ENCODE data around the gene ADGRL3.
"Not testable (repeated sequence)": the region's sequence is repeated elsewhere in the genome, so short reads cannot be mapped to it uniquely, and the experiment has no call there.

Gene ADGRL3

DNA sequence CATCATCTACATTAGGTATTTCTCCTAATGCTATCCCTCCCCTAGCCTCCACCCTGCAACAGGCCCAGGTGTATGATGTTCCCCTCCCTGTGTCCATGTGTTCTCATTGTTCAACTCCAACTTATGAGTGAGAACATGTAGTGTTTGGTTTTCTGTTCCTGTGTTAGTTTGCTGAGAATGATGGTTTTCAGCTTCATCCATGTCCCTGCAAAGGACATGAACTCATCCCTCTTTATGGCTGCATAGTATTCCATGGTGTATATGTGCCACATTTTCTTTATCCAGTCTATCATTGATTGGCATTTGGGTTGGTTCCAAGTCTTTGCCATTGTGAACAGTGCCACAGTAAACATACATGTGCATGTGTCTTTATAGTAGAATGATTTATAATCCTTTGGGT lies 7.0 kb downstream of the ADGRL3 start:
- DNase-seq: not testable (repeated sequence)

DNA sequence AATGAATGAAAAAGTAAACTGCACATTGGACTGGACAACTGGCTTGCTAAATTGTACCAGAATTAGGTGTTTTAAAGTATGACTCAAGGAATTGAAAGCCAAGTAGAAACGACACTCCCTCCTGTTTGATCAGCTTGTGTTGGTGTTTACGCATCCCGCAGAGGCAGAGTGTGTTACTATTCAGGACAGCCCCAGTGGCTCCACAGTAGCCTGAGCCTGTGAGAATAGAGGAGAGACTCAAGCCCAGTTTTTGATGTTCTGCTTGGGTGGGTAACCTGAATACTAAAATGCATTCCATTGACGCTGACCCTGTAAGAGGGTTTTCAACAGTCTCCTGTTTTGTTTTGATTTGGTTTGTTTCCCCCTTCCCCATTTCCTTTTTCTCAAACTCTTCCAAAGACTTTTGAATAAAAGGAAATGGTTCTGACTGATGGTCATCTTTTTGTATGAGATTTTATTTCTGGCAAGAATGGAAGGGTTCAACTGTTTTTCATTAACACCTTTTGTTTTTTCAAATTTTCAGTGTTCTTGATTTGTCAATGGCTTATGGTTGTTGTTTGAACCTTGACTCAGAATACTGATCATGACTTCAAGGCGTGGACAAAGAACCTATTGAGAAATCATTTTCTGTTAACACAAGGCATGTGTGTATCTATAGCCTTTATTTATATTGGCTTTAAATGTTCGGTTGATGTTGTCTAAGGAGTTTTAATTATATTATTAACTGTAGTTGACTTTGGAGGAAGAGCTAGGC lies 10.2 kb downstream of the ADGRL3 start:
- DNase-seq: no peak

DNA sequence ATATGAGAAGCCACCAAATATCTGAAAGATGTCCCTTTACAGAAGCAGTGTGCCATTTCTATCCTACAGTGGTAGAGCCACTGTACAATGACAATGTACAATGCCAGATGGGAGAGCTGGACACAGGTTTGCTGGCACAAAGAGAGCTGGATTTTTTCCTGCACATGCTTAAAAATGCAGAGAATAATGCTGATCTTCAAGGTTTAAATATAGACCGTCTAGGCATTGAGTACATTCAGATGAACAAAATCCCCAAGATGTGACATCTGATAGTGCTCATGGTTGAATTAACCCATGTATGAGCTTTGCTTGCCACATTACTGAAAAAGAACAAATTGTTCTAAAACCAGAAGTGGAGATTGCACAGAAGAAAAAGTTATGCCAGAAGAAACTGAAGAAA lies 11.7 kb downstream of the ADGRL3 start:
- DNase-seq: no peak

DNA sequence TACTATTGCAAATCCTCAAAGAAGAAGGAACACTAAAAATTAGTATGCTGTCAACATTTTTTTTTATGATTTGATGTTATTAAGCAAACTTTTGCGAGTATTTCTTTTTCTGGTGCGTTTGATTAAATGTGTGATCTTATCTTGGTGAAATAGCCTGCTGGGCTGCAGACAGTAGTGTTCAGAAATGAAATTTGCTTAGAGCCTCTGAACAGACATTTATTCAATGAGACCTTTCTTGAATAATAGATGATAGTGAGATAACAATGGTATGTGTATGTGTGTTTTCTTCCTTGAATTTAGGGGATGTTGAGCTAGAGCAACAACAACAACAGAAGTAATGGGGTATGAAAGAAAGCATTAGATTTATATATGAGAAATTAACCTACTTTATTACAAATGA lies 12.7 kb downstream of the ADGRL3 start:
- DNase-seq: no peak

DNA sequence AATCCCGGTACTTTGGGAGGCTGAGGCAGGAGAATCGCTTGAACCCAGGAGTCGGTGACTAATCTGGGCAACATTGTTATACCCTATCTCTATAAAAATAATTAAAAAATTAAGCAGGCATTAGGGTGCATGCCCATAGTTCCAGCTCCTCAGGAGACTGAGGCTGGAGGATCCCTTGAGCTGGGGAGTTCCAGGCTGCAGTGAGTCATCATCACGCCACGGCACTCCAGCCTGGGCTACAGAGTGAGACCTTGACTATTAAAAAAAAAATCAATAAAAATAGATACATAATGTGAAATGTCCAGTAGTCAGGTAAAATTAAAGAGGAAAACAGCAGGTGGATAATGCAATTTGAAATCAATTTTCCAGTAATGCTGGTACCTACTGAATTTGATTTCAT lies 14.6 kb downstream of the ADGRL3 start:
- DNase-seq: no peak

DNA sequence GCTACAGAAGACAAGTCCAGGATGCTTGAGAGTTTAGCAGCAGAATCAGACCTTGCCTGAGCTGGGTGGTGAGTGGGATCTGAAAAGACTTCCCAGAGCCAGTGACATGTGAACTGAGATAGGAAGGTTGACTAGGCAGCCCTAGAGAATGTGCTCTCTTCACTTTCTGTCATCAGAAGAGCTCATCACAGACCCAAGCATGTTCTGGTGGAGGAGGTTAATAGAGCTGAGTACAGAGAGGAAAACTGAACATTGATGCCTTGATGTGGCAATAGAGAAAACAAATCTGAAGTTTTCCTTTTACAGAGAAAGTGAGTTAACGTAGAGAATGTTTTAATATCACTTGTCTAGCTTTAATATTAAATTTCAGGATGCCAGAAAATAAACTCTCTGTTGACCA lies 17.1 kb downstream of the ADGRL3 start:
- no peak for DNase-seq

DNA sequence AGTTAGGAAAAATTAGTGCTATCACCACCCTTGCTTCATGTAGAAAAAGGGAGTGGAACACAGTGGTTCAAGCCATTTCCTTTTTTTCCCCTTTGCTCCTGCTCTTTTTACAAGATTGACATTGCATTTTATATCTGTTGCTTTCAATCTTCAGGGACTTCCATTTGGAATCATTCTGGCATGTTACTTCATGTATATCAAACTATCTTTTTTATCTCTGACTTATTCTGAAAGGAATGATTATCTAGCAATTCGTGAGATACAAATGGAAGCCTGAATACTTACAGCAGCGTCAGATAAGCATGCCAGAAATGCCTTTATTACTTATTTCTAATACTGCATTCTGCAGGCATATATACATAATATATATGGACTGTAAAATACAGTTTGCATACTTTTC lies 20.4 kb downstream of the ADGRL3 start:
- no peak for DNase-seq

DNA sequence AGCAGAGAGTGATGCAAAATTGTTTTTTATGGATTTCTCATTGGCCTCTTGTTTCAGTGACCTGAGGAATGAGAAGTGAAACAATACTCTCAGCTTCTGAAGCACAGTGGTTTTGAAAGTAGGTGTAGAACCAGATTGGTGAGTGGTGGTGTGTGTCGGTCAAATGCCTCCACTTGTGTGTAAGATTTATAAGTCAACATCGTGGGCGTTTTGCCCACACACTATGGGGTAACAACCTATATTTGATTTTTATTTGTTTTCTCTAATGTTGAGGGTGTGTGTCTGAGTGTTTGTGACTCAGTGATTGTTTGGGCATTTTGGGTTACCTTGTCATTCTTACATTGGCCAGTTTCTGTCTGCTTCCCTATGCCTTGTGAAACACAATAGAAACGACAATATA lies 23.3 kb downstream of the ADGRL3 start:
- DNase-seq: no peak

DNA sequence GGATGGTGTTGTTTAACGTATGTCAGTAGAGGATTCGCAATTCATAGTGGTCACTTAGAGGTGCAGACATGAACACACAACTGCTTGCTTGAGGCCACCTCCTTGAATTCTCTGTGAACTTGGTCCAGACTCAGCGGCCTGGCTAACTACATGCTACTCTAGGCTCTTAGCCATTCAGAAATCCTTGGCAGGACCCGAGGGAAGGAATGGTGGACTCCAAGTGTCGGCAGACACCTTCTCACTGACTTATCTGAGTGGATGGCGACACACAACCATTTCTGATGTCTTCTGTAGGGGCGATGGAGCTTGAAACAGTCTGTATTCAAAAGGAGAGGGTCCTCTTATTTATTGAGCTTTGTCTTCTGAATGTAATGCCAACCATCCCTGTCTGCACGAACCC lies 24.4 kb downstream of the ADGRL3 start:
- no peak for DNase-seq

DNA sequence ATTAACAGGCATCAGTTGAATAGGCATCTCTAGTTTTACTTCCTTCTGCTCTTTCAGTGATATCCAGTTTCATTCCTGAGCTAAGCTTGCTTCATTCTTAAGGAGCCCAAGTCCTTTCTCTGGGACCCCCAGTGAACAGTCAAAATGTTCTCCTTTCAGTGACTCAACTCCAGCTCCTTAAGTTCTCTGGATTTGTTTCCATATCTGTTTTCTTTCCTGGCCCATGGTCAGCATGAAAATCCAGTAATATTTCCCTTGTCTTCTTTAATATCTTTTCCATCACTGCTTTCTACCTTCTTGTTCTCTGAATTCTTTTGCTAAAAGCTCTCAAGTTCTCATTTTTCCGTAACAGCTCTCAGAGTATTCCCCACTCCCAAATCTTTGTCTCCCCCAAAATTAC lies 25.5 kb downstream of the ADGRL3 start:
- DNase-seq: no peak

DNA sequence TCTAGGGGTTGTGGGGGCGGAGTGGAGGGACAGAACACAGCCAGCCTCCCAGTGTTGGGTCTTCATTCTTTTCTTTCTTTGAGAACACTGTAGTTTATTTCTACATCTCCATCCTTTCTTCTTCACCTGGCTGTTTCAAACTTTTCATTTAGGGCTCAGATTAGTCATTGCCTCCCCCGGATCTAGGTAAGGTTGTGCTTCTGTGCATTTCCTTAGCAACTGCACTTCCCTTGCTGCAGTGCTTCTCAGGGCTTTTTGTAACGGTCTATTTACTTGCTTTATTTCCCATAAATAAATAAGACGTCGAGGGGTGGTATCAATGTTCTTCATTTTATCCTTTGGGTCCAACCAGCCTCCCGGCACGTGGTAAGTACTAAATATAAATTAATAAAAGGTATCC lies 31.3 kb downstream of the ADGRL3 start:
- no peak for DNase-seq

DNA sequence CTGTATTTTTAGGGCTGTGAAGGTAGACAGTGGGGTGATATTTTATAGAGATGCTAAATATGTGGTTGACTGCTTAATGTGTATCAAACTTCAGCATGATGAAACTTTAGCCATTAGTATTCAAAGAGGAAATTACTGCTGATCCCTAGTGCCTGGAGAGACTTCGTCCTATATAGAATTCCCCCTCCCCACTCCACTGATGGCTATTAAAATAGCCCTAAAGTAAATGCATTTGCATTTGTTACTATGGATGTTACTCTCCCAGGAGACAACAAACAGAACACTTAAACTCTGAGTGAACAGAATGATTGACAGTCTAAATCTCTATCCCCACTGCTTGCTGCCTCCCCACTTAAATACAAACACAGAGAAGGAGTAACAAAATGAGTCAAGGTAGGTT lies 39.1 kb downstream of the ADGRL3 start:
- DNase-seq: no peak

DNA sequence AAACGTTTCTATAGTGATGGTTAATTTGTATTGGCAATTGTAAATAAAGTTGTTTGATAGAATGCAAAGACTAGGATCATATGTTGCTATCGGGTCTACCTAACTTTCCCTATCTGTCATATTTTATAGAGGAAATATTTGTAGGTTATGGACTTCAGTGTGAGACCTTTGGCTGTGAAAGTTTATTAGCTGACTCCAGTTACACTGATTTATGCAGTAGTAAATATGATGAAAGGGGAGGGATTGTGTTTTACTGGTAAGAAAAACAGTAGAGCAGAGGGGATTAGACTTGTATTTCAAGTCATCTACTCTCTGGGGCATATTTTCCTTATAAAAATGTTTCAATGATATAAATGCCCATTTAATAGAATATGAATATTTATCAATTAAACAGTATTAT lies 43.8 kb downstream of the ADGRL3 start:
- no peak for DNase-seq

DNA sequence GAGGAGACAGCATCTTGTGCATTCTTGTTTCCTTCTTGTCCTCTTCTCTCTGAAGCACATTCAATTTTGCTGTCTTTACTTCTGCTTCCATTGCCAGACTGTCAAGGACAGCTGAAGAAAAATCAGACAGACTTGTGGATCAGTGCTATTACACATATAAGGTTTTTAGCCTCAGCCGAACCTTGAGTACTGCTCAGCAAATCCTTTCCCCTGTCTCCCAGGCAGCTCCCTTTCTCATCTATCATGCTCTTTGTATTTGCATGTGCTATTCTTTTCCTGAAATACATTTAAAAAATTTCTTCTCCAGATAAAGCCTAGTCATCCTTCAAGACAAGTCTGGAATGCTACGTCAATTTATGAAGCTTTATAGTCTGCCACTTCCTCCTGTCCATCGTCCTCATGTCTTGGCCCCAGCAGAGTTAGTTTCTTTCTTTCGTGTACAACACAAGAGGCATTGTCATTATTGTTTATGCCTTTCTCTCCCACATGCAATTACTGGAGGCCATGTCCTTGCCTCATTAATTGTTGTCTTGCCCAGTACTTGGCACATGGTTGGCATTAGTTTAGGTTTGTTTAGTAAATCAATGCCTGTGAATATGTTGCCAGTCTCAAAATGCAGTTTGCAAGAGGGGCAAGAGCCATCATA lies 45.1 kb downstream of the ADGRL3 start:
- DNase-seq: no peak

DNA sequence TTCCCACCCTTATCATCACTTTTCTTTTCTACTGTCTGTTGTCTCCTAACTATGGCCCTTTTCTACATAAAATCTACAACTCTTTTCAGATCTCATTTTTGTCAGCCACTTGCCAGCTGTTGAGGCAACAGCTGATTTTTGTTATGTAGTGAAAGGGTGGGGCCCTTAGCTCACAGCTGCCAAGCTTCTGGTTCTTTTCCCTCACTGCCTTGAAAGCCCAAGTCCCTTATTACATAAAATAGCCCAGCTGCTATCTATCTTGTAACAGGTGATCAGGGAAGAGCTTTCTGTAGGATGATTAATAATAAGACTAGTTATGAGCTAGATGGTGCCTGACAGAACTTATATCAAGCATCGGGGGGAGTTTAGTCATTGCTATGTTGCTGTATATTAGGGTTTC lies 45.9 kb downstream of the ADGRL3 start:
- DNase-seq: no peak

DNA sequence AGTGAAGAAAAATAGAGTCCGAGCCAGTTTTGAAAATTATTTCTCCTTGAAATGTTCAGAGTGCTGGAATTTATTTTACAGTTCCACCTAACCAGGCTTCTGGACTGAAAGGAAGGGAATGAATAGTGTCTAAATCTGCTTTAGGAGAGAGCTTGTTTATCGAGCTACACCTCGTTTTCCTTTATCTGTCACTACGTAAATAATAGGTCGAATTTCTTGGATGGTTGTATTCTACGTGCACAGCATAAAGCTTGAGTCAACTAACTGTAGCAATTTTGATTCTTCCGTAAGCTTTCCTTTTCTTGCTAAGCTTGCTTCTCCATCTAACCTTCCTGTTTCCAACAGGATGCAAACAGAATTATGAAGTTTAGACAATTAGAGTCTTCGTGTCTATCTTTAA lies 48.6 kb downstream of the ADGRL3 start:
- DNase-seq: no peak

DNA sequence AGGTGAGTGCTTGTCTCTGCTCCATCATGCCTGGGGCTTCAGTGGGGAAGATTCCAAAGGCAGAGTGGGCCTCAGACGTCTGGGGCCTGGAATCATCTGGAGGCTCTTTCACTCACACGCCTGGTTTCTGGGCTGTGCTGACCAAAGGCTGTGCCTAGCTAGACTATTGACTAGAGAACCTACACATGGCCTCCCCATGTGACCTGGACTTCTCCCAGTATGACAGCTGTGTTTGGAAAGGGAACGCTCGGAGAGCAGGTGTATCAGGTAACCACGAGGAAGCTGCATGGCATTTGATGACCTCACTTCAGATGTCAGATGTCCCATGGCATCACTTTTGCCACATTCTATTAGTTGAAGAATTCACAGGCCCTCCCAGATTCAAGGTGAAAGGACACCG lies 51.0 kb downstream of the ADGRL3 start:
- no peak for DNase-seq

DNA sequence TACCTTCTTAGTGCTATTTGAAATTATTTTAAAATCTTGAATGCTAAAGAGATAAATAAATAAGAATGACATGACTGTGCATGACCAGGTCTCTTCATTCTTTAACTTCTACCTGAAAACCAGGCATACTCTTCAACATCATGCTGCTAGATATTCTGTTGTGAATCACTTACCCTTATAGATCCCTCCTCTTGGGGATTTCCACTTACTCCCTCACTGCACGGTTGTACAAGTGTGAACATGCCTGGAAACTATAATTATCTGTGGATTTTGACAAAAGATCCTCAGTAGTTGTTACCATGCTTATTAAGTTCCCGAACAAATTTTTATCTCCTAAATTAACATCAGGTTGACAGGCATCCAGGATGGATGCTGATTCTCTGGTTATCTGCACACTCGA lies 54.3 kb downstream of the ADGRL3 start:
- DNase-seq: no peak

DNA sequence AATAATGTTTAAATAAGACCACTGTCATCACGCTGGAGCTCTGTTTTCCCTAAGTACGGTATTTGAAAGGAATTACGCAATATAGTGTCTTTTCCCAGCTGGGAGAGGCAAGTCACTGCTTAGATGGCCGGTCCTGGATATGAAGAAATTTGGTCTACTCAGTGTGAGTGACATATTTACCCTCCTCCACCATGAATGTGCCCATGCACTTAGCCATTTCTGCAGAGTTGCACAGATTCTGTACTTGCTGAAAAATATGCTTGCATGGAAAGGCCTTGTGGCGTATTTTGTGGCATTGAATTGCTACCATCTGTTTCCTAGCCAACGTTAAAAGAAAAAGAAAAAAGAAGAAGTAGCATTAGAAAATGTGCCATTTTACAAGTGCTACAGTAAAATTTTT lies 73.1 kb downstream of the ADGRL3 start:
- peak; percentile 50 to 73 (median 59) for DNase-seq

DNA sequence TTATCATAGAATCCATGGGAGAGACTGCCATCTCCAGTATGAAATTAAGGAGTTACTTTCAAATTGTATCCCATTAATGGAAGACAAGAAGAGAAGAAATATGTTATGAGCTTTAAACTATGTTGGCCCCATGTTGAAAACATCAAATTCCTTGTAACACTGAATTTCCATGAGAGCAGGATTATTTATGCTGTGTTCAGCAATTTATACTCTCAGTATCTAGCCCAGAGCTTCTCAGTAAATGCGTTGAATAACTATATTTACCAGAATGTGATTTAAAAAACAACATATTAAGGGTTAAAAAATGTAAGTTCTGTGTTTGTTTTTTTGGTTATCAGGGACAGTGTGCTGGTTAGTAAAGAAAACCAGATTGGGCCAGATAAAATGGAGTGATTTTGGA lies 74.2 kb downstream of the ADGRL3 start:
- no peak for DNase-seq

DNA sequence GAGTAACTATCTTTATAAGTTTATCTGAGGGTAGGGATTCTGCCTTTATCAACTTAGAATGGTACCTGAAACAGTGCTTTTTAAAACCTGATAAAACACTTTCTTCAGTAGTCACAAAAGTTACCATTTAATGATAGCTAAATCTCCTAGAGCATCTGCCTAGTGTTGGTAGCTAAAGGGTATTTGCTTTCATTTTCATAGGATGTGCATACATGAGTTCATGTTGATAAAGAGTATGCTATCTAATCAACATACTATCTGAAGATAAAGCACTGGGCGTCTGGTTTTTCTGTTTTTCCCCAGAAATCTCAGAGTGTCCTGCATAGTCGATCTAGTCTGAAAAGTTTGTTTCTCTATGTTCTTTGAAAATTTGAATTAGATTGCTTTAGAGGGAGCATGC lies 75.1 kb downstream of the ADGRL3 start:
- DNase-seq: no peak

DNA sequence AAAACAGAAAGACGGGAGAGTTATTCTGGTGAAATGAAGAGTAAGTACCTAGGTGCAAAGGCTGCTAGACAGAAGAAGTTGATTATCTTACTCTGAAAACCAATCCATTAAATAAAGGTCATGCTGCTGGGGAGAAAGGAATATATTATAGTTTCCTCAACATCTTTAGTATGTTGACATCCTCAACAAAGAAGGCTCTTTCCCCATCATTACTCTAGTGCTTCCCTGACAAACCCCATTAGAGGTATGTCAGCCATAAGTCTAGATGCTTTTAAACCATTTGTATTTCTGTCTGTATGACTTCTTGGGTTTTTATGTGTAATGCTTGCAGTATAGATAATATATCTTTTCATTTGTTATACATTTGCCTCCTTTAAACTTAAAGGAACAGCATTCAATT lies 75.9 kb downstream of the ADGRL3 start:
- DNase-seq: no peak

DNA sequence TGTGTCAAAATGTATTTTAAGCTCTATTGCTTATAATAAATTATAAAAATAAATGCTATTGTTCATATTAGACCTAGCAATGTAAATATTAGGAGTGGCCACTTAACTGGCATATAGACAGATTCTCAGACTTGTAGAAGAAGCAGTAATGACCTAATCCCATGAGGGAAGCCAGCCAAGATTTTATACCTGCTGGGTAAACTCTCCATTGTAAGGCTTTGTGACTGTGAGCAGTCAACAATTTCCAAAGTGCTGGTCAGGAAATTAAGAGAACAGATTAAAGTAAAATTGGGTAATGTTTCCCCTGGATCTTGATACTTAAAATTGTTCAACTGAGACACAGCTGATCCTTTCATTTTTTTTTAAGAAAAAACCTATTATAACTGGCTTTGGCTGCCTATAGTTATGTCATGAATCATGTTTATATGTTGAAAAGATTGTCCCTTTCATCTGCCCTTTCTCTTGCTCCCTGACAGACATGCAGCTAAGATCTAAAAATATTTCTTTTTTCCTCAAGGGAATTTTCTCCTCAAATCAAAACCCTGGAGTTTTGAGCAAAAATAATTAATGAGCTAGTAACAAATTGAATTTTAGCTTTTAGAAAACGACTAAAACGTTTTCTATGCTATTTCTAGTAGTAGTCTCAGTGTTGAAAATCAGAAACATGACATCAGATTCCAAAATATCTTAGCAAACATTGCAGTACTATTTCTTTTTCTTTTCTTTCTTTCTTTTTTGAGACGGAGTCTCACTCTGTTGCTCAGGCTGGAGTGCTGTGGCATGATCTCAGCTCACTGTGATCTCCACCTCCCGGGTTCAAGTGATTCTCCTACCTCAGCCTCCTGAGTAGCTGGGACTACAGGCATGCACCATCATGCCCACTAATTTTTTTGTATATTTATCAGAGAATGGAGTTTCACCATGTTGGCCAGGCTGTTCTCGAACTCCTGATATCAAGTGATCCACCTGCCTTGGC lies 77.9 kb downstream of the ADGRL3 start:
- no peak for DNase-seq

DNA sequence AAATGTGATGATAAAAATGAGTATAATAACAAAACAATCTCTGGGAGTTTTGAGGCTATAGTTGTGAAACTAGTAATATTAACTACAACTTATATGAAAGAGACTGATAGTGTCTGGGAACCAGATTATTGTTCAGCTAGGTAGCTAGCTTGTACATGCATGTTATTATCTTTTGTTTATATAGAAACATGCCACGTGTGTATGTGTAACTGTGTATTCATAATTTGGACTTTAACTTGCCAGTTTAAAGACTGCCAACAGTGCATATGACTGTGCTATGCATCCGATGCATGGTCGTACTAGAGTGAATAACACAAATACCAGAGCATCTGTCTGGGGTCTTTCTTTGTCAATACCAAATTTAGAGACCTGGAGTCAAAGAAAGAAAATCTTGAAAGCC lies 92.2 kb downstream of the ADGRL3 start:
- DNase-seq: no peak
